ENCODE results near the gene GRIK1.

- no peak for TF ChIP-seq CTCF (IDR thresholded peaks at IDR 0.05; ENCODE audit: borderline replicate concordance, extremely low read depth, low read length, poor library complexity, severe bottlenecking)
- TF ChIP-seq EZH2 (IDR thresholded peaks at IDR 0.05; ENCODE audit: borderline replicate concordance, low read depth, low read length, severe bottlenecking), result no peak
Measured at GRCh38 chr21:29827236-29827635, 112.6 kb downstream of the GRIK1 start.
